ENCODE measurements around the gene VKORC1. TPM values are rescaled to one million over a fixed set of nuclear protein-coding genes. Genes with fewer than 3 reads are reported as not detected.

Gene VKORC1
- total and polyA plus RNA-seq, 7 donors = 30.5 to 165 (median 107) TPM

GRCh38 chr16:31087481-31087880 is 7.1 kb downstream of the VKORC1 start:
- WGBS, 2 donors = 93 to 94% methylated on average over 8 of the region's 8 CpGs
- Histone ChIP-seq H3K4me3 (no peak overlapping the region), H3K9me3 (no peaks in the 10 kb centered on the region), H3K36me3 (peaks cover 7 to 75% (median 17%) of the 10 kb centered on the region in 4 donors), H3K27me3 (no peaks in the 10 kb centered on the region), H3K27ac (no peak overlapping the region), H3K4me1 (peaks cover 0 to 2% (median 0%) of the 10 kb centered on the region in 4 donors)
- intact Hi-C loops (cut with DNase I) = no loop called here
- DNase-seq = no peak
- TF ChIP-seq EP300 (IDR thresholded peaks at IDR 0.05) (no peak), CTCF (IDR thresholded peaks at IDR 0.05) (no peak), POLR2A (IDR thresholded peaks at IDR 0.05) (no peak), POLR2AphosphoS5 (IDR thresholded peaks at IDR 0.05) (no peak)

DNA sequence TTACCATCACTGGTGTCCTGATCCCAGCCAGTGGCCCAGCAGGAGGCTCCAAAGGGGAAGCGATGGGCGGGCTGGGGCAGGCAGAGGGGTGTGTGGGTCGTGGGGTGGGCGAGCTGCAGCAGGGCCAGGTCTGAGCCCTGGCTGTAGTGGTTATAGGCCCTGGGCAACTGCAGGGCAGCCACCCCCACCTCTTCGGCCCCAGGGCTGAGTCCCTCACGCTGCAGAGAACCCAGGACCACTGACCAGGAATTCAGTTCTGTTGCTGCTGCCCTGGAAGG is 8.0 kb downstream of the VKORC1 start:
- no peaks in the 10 kb centered on the region for H3K9me3 ChIP-seq
- intact Hi-C loops (cut with DNase I) = no loop called here
- no peaks in the 10 kb centered on the region for H3K4me1 ChIP-seq
- H3K27ac ChIP-seq = no peak overlapping the region
- no peak for TF ChIP-seq POLR2A (IDR thresholded peaks at IDR 0.05)
- no peak for TF ChIP-seq POLR2AphosphoS5 (IDR thresholded peaks at IDR 0.05)
- TF ChIP-seq EP300 (IDR thresholded peaks at IDR 0.05) = no peak
- no peak for TF ChIP-seq CTCF (IDR thresholded peaks at IDR 0.05)
- DNase-seq = no peak
- peaks cover 7 to 83% (median 19%) of the 10 kb centered on the region in 4 donors for H3K36me3 ChIP-seq
- 92% methylated on average over 6 of the region's 6 CpGs for WGBS, 2 donors
- no peak overlapping the region for H3K4me3 ChIP-seq
- no peaks in the 10 kb centered on the region for H3K27me3 ChIP-seq

- DNase-seq = no peak
- intact Hi-C loops (cut with DNase I) = no loop called here
- Histone ChIP-seq H3K27ac (no peak overlapping the region), H3K4me1 (no peaks in the 10 kb centered on the region), H3K4me3 (no peak overlapping the region), H3K36me3 (peaks cover 12 to 83% (median 18%) of the 10 kb centered on the region in 4 donors), H3K9me3 (no peaks in the 10 kb centered on the region), H3K27me3 (no peaks in the 10 kb centered on the region)
- WGBS, 2 donors = 90 to 91% methylated on average over 18 of the region's 18 CpGs
- no peak for TF ChIP-seq EP300 (IDR thresholded peaks at IDR 0.05)
- no peak for TF ChIP-seq CTCF (IDR thresholded peaks at IDR 0.05)
- no peak for TF ChIP-seq POLR2AphosphoS5 (IDR thresholded peaks at IDR 0.05)
- TF ChIP-seq POLR2A (IDR thresholded peaks at IDR 0.05) = no peak
Measured at GRCh38 chr16:31085873-31086628, 8.5 kb downstream of the VKORC1 start.

- Histone ChIP-seq H3K9me3 (no peaks in the 10 kb centered on the region), H3K27me3 (no peaks in the 10 kb centered on the region), H3K4me1 (no peaks in the 10 kb centered on the region), H3K36me3 (peaks cover 12 to 83% (median 21%) of the 10 kb centered on the region in 4 donors), H3K27ac (no peak overlapping the region), H3K4me3 (no peak overlapping the region)
- DNase-seq = no peak
- TF ChIP-seq EP300 (IDR thresholded peaks at IDR 0.05) (no peak), POLR2A (IDR thresholded peaks at IDR 0.05) (no peak), POLR2AphosphoS5 (IDR thresholded peaks at IDR 0.05) (no peak), CTCF (IDR thresholded peaks at IDR 0.05) (no peak)
- intact Hi-C loops (cut with DNase I) = no loop called here
- WGBS, 2 donors = 79 to 85% methylated on average over 8 of the region's 8 CpGs
Measured at GRCh38 chr16:31085411-31085810, 9.2 kb downstream of the VKORC1 start.
